NCI-H345 treated with DMSO at 0.1 percent for 48 hours (cell line): ENCODE results near the gene CAV1.
A peak's percentile ranks its signal among the peaks of the same experiment; 100 is the strongest.

Experiments
- DNase-seq: peaks from one replicate; lab custom pipeline; 2025; ENCODE audit not compliant: unreplicated experiment; lab: John Stamatoyannopoulos, UW

Gene CAV1

GRCh38 chr7:116502201-116503096, 22.4 kb upstream of the CAV1 start:
- DNase-seq: no peak

GRCh38 chr7:116503835-116504234, 21.0 kb upstream of the CAV1 start:
- no peak for DNase-seq

- no peak for DNase-seq
Observed at GRCh38 chr7:116505278-116505677, 19.6 kb upstream of the CAV1 start.

GRCh38 chr7:116505823-116506222, 19.0 kb upstream of the CAV1 start:
- no peak for DNase-seq

DNA sequence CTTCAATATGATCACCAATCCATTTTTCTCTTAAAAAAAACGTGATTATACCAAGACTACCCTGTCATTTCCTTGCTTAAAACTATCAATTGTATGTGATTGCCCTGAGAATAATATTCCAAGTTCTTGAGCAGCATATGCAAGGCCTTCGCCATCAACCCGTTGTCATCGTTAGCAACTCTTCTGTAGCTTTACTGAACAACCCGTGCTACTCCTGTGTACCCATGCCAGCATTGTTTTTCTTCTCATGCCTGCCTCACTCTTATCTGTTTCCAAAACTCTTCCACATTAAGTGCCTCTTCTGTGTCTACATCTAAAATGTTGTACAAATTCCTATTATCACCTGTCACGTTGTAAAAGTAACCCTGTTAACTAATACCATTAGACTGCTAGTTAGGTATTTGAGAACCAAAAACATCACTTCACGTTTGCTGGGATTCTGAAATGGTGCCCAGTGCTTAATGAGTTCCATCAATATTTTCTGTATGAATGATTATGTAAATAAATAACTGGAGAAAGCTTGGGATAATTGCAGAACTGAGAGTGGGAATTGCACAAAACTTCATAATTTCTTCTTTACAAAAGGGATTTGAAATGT, 14.8 kb upstream of the CAV1 start:
- DNase-seq: no peak

DNA sequence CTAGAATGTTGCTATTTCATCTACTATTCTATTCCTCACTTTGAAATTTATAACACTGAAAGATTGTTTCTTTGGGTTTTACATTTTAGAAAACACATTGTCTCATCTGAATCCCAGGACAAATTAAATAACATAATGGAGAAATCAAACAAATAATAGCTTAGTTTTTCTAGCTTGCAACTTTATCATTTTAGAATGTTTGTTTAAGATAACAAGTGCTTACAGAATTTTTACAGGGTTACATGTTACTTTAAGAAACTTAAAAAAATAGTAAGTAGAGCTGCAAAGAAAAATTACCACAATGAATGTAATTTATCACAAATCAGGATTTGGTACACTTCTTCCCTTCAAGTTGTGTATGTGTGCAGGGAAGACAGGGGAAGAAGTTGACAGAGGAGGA, 14.0 kb upstream of the CAV1 start:
- DNase-seq: no peak

DNA sequence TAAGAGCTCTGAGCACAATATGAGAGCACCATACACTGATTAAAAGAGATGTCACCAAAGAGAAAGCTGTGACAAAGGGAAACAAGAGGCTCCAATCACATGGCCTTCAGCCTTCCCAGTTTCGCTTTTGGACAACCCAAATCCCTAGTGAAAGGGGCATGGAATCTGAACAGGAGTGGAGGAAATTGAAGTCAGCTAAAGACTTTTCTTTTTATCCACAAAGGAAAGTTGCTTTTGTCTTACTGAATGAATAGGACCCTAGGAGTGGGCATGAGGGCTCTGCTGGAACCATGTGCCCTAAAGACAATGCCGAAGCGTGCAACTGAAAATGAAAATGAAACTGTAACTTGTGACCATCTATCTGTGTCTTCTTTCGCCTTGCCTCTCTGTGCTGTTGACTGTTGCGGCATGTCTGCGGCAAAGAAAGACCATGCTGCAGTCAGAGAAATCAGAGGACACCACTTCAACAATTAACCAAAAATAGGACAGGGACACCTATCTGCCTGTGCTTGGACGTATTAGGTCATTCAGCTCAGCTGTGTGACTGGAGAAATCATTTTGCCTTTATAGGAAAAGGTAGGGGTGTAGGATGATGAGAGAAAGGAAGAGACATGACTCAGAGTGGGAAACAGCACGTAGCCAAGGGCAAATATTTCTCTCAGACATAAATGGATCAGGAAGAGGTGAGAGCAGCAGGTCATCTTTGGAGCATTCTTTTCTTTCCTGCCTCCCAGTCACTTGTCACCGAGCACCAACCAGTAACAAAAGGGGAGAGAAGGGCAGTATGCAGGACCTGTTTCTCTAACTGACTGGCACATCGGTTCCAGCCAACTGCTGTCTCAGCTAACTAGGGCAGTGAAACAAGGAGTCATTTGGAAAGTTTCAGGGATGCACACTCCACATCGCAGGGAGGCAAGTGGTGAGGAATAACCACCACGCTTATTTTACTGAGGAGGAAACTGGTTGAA, 13.0 kb upstream of the CAV1 start:
- peak; percentile 48 for DNase-seq

DNA sequence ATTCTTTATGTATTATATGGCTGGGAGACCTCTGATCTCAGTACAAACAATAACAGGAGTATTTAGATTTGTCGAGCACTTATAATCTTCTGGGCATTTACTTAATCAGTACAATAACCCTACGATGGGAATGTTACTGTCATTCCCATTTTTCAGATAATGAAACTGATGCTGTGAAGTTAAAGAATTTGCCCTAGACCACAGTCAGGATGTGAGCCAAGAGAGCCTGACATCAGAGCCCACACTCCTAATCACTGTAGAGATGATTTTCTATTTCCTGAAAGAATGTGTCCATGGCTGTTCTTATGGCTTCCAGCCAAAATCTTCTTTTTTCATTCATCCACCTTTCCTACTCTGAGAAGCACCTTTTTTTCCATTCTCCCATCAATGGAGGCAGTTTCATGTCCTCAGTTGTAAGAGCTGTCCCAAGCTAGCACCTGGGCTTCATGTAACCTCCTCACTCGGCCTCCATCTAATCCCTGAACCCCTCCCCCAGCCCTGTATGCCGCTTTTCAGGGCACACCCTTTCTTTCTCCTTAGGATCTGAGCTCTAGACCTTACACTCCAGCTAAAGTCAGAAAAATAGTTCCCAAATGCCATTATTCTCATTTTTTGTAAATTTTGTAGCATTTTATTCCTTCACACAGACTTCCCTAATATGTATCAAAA, 12.2 kb upstream of the CAV1 start:
- no peak for DNase-seq

DNA sequence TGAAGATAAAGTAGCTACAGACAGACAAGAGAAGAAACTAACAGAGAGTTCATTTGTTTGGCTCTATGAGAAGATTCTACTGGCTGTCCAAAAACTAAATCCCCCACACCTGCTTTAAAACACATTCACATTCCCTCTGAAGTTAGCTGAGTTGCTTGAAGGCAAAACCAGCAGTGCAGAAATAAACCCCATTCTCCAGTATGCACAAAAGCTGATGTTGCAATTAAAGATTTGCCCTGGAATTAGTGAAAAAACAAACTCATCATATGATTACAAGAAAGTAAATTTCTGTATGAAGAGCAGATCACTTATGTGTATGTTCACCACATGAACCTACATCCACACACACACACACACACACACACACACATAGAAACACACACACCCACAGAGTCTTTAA, 9.3 kb upstream of the CAV1 start:
- DNase-seq: no peak

DNA sequence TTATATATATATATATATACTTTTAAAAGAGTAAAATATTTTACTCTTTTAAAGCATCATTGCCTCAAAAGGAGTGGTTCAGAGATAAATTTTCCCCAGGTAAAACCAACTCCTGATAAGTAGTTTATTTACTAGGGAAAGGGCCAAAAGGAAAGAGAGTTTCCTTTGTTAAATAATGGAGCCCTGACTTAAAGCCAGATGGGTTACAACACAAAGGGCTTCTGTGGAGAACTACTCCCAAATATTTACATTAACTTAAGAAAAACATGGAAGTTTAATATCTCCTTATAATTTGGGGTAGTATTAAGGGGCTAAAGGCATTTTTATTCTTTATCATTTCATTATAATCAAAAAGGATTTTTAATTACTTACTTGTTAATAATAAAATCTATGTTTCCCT, 8.5 kb upstream of the CAV1 start:
- no peak for DNase-seq

- DNase-seq: no peak
Observed at GRCh38 chr7:116517626-116518025, 7.2 kb upstream of the CAV1 start.

DNA sequence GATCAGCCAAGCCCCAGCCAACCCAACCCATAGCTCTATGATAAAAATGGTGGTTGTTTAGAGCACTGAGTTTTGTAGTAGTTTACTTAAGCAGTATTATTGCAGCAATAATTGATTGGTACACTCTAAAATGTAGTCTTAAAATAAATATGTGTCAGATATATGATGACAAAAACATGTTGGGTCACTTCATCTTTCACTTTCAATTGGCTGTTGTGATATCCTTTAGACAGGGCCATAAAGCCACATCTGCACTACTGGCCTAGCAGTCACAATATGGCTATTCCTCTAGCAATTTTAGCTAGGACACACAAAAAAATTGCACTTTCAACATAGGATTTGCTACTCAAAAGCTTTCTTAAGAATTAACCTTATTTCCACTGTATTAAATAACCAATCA, 5.9 kb upstream of the CAV1 start:
- DNase-seq: no peak

DNA sequence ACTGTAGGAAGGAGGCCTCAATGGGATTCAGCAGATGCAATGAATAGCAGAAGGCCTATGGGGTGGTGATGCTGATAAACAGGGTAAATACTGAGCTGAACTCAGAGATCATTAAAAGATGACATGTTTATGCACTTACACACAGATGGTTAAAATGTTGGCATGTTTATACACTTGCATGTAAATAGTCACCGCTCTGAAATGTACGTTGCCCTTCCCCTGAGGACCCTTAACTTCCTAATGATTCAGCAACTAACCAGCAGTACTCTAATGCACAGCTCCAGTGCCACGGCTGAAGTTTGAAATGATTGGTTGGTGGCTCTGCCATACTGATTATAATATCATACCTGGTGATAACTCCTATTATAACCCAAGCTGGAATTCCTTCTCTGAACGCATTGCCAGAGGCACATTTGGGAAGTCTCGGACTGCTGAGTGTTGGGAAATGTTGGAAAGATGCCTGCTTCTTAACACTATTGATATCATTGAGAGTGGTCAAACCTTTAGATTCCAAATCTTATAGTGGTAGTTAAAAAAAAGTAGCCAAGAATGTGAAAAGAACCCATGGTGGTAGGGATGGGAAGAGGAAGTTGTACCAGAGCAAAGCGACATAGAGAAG, 3.7 kb upstream of the CAV1 start:
- DNase-seq: no peak

DNA sequence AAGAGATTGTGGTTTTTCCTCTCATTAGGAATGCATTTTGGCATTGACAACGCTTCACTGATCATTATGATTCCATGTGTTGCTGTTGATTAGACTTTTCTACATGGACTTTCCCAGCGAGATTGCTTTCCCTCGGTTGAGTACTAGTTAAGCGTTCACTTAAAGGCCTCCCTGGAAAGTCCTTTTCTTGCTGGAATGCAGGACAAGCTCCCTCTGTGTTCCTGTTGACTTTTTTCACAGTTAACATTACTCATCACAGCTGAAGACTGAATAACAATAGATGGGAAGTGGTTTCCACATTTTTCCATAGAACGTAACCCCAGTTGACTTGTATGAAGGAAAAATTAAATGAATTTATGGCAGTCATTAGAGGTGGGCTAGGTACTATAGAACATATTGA, 2.6 kb upstream of the CAV1 start:
- DNase-seq: no peak

GRCh38 chr7:116524221-116524608, 621 bp upstream of the CAV1 start:
- DNase-seq: no peak

DNA sequence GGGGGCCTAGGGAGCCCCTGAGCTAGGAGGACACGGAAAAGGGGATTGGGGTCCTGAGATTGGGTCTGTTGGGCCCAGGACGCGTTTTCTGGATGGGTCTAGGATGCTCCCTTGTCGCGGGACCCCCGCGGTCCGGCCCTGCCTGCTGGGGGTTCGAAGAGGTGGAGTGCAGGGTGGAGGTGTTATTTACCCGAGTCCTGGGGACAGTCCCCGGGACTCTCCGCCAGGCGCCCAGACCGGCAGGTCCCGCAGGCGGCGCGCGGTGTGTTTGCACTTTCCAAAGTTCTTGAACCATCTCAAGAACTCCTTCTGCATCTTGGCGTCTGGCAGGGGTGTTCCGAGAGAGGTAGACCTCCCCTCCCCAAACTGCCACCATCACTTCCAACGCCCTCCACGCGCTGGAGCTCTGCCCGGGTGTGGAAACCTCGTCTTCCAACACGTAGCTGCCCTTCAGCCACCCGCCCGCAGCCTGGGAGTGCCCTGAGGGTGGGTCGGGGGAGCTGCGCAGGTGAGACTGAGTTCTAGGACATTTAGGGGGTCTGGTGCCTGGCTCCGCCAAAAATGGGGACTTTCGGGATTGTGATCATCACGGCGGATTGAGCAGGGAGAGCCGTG, 569 bp downstream of the CAV1 start:
- peak; percentile 32 for DNase-seq

DNA sequence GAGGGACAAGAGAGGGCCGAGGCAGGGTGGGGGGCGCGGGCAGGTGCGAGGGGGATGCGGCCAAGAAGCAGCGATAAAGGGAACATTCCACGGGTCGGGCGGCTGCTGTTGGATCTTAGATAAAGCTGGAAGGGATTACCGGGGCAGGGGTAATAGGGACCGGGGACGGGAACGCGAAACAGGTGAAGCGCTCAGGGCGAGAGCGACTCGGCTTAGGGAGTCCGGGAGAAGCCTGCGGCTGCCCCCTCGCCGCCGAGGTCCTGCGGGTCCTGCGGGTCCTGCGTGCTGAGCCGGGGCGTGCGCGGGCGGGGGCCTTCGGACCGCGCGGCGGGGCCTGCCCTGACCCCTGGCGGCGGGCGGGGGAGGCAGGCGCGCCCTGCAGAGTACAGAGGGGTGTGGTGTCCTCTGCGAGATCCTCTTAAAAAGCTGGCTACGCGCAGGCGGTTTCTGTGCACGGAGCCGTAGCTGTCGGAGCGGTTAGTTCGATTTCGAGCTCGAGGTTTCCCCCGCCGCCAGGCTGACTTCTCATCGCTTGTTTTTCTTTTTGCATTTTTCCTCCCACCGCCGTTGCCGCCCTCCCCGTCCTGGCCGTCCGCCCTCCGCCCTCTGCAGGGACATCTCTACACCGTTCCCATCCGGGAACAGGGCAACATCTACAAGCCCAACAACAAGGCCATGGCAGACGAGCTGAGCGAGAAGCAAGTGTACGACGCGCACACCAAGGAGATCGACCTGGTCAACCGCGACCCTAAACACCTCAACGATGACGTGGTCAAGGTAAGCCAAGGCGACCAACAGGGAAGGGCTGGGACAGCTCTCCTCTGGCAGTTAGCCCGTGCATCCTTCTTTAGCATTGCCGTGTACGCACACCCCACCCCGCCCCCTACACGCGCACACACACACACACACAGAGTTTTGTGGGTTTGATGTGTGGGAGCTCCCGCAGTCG, 1.4 kb downstream of the CAV1 start:
- DNase-seq: peak; percentile 53

DNA sequence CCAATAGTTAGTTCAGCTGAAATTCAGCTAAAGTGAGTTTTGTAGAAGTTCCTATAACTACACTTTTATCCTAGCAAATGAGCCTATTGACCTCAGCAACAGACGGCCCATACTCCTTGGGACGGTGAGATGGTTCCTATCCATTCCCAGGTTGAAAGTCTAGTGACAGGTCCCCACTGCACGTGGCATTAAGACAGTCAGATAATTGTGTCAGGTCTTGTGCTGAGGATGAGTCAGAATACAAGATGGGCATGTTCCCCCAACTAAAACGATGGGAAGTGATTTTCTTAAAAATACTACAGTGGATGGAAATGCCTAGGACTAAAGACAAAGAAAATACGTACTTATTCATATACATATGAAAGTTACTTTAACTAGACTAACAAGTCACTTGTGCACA, 2.1 kb downstream of the CAV1 start:
- DNase-seq: no peak

GRCh38 chr7:116527521-116527920, 2.7 kb downstream of the CAV1 start:
- no peak for DNase-seq
